WTC11 (cell line): Measurements from ENCODE around the gene CLK2.

Source experiments
- ATF1 ChIP-seq: sonication (generic); formaldehyde crosslinking; IDR thresholded peaks from 2 replicates; pipeline ENCODE4 v1.8.1; 2023; ENCODE audit warnings: mild to moderate bottlenecking, moderate library complexity, missing genetic modification reagents
- ATF2 ChIP-seq: sonication (generic); formaldehyde crosslinking; IDR thresholded peaks from 2 replicates; pipeline ENCODE4 v1.8.1; 2022; ENCODE audit warnings: low read depth, missing genetic modification reagents, borderline replicate concordance
- CREM ChIP-seq: sonication (generic); formaldehyde crosslinking; IDR thresholded peaks from 2 replicates; pipeline ENCODE4 v1.8.1; 2022; ENCODE audit warnings: mild to moderate bottlenecking, missing genetic modification reagents, moderate library complexity
- CTCF ChIP-seq: fragments of 200-600 bp; IDR thresholded peaks from 2 replicates; pipeline ENCODE4 v1.8.0; 2022; ENCODE audit warnings: antibody characterized with exemption
- EMX1 ChIP-seq: fragments of 250-450 bp; sonication (Bioruptor Pico); IDR thresholded peaks from 2 replicates; pipeline ENCODE4 v1.8.0; 2021; ENCODE audit warnings: mild to moderate bottlenecking
- NR1H2 ChIP-seq: sonication (generic); formaldehyde crosslinking; IDR thresholded peaks from 2 replicates; pipeline ENCODE4 v1.9.0; 2021; ENCODE audit warnings: mild to moderate bottlenecking, moderate library complexity, missing genetic modification reagents
- SP1 ChIP-seq: sonication (generic); formaldehyde crosslinking; conservative IDR thresholded peaks from 2 replicates; pipeline ENCODE4 v1.8.1; 2022; ENCODE audit warnings: missing genetic modification reagents
- TCF7 ChIP-seq: sonication (generic); formaldehyde crosslinking; IDR thresholded peaks from 2 replicates; pipeline ENCODE4 v1.8.0; 2022; ENCODE audit warnings: mild to moderate bottlenecking, low read depth, missing genetic modification reagents, moderate library complexity
- TEAD4 ChIP-seq: sonication (generic); formaldehyde crosslinking; IDR thresholded peaks from 2 replicates; pipeline ENCODE4 v1.8.0; 2022; ENCODE audit warnings: mild to moderate bottlenecking, missing genetic modification reagents
- TF ChIP-seq, protein P1 (sequence below): sonication (generic); formaldehyde crosslinking; IDR thresholded peaks from 2 replicates; pipeline ENCODE4 v1.8.0; 2022; ENCODE audit warnings: mild to moderate bottlenecking, missing genetic modification reagents
- TF ChIP-seq, protein P2 (sequence below): sonication (generic); formaldehyde crosslinking; IDR thresholded peaks from 2 replicates; pipeline ENCODE4 v1.8.0; 2022; ENCODE audit warnings: mild to moderate bottlenecking, missing genetic modification reagents

DNA sequence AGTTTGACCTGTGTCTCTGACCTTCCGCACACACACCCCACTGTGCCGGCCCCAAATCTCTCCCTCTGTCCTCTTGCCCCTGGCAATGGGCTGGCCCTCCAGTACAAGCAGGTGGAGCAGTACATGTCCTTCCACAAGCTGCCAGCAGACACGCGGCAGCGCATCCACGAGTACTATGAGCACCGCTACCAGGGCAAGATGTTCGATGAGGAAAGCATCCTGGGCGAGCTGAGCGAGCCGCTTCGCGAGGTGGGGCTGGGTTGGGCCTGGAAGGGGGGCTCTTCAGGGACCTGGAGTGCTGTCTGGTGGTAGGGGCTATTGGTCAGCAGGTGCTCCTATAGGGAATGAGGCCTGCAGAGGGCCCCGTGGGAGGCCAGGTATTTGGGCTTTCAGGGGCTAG lies 11.8 kb upstream of the CLK2 start:
- TF ChIP-seq CTCF (no peak), ATF1 (CRISPR knock-in tag) (no peak), NR1H2 (CRISPR knock-in tag) (no peak), TCF7 (no peak), EMX1 (CRISPR knock-in tag) (no peak), CREM (CRISPR knock-in tag) (no peak), TEAD4 (CRISPR knock-in tag) (no peak), ATF2 (CRISPR knock-in tag) (no peak), SP1 (CRISPR knock-in tag) (no peak)
- TF ChIP-seq, protein P1, sequence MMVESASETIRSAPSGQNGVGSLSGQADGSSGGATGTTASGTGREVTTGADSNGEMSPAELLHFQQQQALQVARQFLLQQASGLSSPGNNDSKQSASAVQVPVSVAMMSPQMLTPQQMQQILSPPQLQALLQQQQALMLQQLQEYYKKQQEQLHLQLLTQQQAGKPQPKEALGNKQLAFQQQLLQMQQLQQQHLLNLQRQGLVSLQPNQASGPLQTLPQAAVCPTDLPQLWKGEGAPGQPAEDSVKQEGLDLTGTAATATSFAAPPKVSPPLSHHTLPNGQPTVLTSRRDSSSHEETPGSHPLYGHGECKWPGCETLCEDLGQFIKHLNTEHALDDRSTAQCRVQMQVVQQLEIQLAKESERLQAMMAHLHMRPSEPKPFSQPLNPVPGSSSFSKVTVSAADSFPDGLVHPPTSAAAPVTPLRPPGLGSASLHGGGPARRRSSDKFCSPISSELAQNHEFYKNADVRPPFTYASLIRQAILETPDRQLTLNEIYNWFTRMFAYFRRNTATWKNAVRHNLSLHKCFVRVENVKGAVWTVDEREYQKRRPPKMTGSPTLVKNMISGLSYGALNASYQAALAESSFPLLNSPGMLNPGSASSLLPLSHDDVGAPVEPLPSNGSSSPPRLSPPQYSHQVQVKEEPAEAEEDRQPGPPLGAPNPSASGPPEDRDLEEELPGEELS (CRISPR knock-in tag) = no peak
- TF ChIP-seq, protein P2, sequence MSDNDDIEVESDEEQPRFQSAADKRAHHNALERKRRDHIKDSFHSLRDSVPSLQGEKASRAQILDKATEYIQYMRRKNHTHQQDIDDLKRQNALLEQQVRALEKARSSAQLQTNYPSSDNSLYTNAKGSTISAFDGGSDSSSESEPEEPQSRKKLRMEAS (CRISPR knock-in tag) = no peak
